Measurements from ENCODE around the gene FBXL13.

Gene FBXL13

GRCh38 chr7:102874966-102875365, 199.6 kb downstream of the FBXL13 start:
- DNase-seq (ENCODE audit: low spot score), result no peak
- TF ChIP-seq, protein P1, sequence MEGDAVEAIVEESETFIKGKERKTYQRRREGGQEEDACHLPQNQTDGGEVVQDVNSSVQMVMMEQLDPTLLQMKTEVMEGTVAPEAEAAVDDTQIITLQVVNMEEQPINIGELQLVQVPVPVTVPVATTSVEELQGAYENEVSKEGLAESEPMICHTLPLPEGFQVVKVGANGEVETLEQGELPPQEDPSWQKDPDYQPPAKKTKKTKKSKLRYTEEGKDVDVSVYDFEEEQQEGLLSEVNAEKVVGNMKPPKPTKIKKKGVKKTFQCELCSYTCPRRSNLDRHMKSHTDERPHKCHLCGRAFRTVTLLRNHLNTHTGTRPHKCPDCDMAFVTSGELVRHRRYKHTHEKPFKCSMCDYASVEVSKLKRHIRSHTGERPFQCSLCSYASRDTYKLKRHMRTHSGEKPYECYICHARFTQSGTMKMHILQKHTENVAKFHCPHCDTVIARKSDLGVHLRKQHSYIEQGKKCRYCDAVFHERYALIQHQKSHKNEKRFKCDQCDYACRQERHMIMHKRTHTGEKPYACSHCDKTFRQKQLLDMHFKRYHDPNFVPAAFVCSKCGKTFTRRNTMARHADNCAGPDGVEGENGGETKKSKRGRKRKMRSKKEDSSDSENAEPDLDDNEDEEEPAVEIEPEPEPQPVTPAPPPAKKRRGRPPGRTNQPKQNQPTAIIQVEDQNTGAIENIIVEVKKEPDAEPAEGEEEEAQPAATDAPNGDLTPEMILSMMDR (IDR thresholded peaks at IDR 0.05; ENCODE audit: borderline replicate concordance, control extremely low read depth, extremely low read depth, insufficient read depth, missing control alignments), result no peak
- in situ Hi-C loops (cut with MboI; ENCODE audit: low sequenced_read_pairs, unreplicated experiment), result no loop called here

DNA sequence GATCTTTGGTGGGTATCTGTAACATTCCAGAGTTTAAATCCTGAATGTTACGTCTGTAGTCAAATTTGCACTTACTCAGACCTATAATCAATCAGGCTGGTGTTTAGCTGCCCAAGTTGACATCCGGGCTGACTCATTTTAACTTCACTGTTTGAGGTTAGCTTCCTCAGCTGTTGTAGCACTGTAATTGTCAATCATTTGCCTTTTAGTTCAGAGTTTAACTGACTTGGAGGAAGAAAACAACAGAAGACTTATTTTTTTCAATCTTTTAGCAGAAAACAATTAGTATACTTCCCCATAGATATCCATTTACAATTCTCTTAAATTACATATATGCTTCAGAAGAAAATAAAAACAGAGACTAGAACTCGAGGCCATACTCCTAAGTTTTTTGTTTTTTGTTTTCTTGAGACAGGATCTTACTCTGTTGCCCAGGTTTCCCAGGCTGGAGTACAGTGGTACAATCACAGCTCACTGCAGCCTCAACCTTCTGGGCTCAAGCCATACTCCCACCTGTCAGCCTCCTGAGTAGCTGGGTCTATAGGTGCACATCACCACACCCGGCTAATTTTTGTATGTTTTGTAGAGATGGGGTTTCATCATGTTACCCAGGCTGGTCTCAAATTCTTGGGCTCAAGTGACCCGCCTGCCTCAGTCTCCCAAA, 200.3 kb downstream of the FBXL13 start:
- DNase-seq (ENCODE audit: low spot score), result peak; percentile 44
- TF ChIP-seq, protein P1 (IDR thresholded peaks at IDR 0.05; ENCODE audit: borderline replicate concordance, control extremely low read depth, extremely low read depth, insufficient read depth, missing control alignments), result no peak
- in situ Hi-C loops (cut with MboI; ENCODE audit: low sequenced_read_pairs, unreplicated experiment), result no loop called here

DNA sequence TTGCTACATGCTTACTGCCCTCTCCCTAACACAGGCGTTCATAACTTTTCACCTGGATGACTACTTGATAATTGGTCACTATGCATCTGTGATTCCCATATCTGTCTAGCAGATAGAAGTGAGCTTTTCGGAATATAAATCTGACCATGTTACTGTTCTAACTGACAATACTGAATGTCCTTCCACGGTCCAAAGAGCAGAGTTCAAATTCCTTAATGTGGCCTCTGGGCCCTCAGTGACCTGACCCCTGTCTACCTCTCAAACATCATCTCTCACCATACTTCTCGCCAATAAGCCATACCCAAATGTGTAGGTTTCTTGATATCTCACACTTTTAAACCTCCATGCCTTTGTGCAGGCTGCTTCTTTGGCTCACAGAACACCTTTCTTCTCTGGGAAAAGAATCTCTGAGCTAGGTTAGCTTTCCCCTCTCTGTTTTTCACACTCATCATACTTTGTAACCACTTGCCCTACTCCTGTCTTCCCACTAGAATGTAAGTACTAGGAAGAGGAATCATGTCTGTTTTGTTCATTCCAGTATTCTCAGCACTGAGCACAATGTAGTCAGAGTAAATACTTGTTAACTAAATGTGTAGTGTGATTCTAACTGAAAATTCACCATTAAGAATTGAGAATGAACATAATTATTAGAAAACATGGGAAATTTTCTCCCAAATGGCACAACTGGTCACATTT, 201.0 kb downstream of the FBXL13 start:
- no peak for DNase-seq (ENCODE audit: low spot score)
- TF ChIP-seq, protein P1 (IDR thresholded peaks at IDR 0.05; ENCODE audit: borderline replicate concordance, control extremely low read depth, extremely low read depth, insufficient read depth, missing control alignments), result no peak
- in situ Hi-C loops (cut with MboI; ENCODE audit: low sequenced_read_pairs, unreplicated experiment), result no loop called here

DNA sequence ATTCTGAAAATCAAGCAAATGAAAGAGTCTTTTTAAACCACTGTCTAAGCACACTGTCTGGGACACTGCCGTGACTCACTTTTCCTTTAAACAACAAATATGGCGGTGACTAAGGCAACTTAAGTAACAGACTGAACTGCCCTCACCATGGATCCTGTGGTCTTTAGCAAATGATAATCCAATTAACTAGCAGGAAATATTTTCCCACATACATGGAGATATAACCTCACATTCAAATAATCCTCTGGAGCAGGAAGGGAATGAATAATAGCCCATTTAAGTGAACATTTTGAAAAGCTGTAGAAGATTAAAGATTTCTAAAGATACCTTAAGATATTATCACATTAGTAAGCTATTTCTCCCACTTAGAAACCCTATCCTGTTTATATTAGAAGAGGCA, 202.1 kb downstream of the FBXL13 start:
- TF ChIP-seq, protein P1 (IDR thresholded peaks at IDR 0.05; ENCODE audit: borderline replicate concordance, control extremely low read depth, extremely low read depth, insufficient read depth, missing control alignments), result no peak
- in situ Hi-C loops (cut with MboI; ENCODE audit: low sequenced_read_pairs, unreplicated experiment), result no loop called here

DNA sequence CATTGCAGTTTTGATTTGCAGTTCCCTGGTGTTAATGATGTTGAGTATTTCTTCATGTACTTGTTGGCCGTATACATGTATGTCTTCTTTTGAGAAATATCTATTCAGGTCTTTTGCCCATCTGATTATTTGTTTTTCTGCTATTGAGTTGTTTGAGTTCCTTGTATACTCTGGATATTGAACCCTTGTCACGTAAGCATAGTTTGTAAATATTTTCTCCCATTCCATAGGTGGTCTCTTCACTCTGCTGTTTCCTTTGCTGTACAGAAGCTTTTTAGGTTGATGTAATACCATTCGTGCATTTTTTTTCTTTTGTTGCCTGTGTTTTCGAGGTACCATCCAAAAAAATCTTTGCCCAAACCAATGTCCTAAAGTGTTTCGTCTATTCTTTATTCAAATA, 205.4 kb downstream of the FBXL13 start:
- DNase-seq (ENCODE audit: low spot score), result no peak
- in situ Hi-C loops (cut with MboI; ENCODE audit: low sequenced_read_pairs, unreplicated experiment), result no loop called here
- TF ChIP-seq, protein P1 (IDR thresholded peaks at IDR 0.05; ENCODE audit: borderline replicate concordance, control extremely low read depth, extremely low read depth, insufficient read depth, missing control alignments), result no peak

More for the DNA sequence above, 202.1 kb downstream of the FBXL13 start:
- no peak for DNase-seq (ENCODE audit: low spot score)

- DNase-seq (ENCODE audit: low spot score), result no peak
- TF ChIP-seq, protein P1 (IDR thresholded peaks at IDR 0.05; ENCODE audit: borderline replicate concordance, control extremely low read depth, extremely low read depth, insufficient read depth, missing control alignments), result no peak
- in situ Hi-C loops (cut with MboI; ENCODE audit: low sequenced_read_pairs, unreplicated experiment), result no loop called here
Measured at GRCh38 chr7:102866535-102867215, 207.9 kb downstream of the FBXL13 start.
